ENCODE results near the gene SLIT3. TPM values are rescaled to one million over a fixed set of nuclear protein-coding genes. Genes with fewer than 3 reads are reported as not detected.

Gene SLIT3
- total RNA-seq, 3 donors from 2014 or later (not counting 1 experiment from before 2014, with no cell fraction given), result 0.34 to 0.80 TPM; not detected in 1

GRCh38 chr5:168686837-168687236 is 614.1 kb downstream of the SLIT3 start:
- H3K4me3 Mint-ChIP-seq, result no peak overlapping the region
- intact Hi-C loops (cut with micrococcal nuclease), result no loop called here
- Histone ChIP-seq H3K4me3 (ENCODE audit: low read length) (no peak overlapping the region), H3K27me3 (ENCODE audit: control insufficient read depth, insufficient read depth, low read length) (no peaks in the 10 kb centered on the region), H3K36me3 (ENCODE audit: control insufficient read depth, insufficient read depth, low read length) (no peaks in the 10 kb centered on the region), H3K9me3 (ENCODE audit: control insufficient read depth, insufficient read depth, low read length) (no peaks in the 10 kb centered on the region), H3K4me1 (ENCODE audit: control insufficient read depth, insufficient read depth, low read length) (peaks cover 6% of the 10 kb centered on the region), H3K27ac (ENCODE audit: low read length) (no peak overlapping the region)
- 93% methylated on average over 7 of the region's 7 CpGs for WGBS (ENCODE audit: insufficient coverage)
- H3K27me3 Mint-ChIP-seq (ENCODE audit: low read depth in 2 of 2), result peaks cover 0 to 4% of the 10 kb centered on the region in 2 donors
- no peak for DNase-seq
- H3K4me1 Mint-ChIP-seq, result peaks cover 0 to 5% of the 10 kb centered on the region in 2 donors
- no peak for TF ChIP-seq CTCF (IDR thresholded peaks at IDR 0.05)
- no peak for ATAC-seq
- no peaks in the 10 kb centered on the region for H3K9me3 Mint-ChIP-seq
- H3K36me3 Mint-ChIP-seq, result no peaks in the 10 kb centered on the region
- H3K27ac Mint-ChIP-seq, result no peak overlapping the region

GRCh38 chr5:168685566-168685965 is 615.4 kb downstream of the SLIT3 start:
- intact Hi-C loops (cut with micrococcal nuclease), result no loop called here
- no peaks in the 10 kb centered on the region for H3K9me3 ChIP-seq (ENCODE audit: control insufficient read depth, insufficient read depth, low read length)
- peaks cover 0 to 5% of the 10 kb centered on the region in 2 donors for H3K4me1 Mint-ChIP-seq
- H3K27me3 ChIP-seq (ENCODE audit: control insufficient read depth, insufficient read depth, low read length), result no peaks in the 10 kb centered on the region
- 94% methylated on average over 13 of the region's 13 CpGs for WGBS (ENCODE audit: insufficient coverage)
- H3K36me3 ChIP-seq (ENCODE audit: control insufficient read depth, insufficient read depth, low read length), result no peaks in the 10 kb centered on the region
- no peak for TF ChIP-seq CTCF (IDR thresholded peaks at IDR 0.05)
- H3K27ac Mint-ChIP-seq, result no peak overlapping the region
- H3K4me1 ChIP-seq (ENCODE audit: control insufficient read depth, insufficient read depth, low read length), result peaks cover 6% of the 10 kb centered on the region
- H3K4me3 ChIP-seq (ENCODE audit: low read length), result no peak overlapping the region
- no peak for ATAC-seq
- H3K27ac ChIP-seq (ENCODE audit: low read length), result no peak overlapping the region
- DNase-seq, result no peak
- peaks cover 0 to 3% of the 10 kb centered on the region in 2 donors for H3K27me3 Mint-ChIP-seq (ENCODE audit: low read depth in 2 of 2)
- no peaks in the 10 kb centered on the region for H3K9me3 Mint-ChIP-seq
- no peak overlapping the region for H3K4me3 Mint-ChIP-seq
- no peaks in the 10 kb centered on the region for H3K36me3 Mint-ChIP-seq

- no peaks in the 10 kb centered on the region for H3K27me3 Mint-ChIP-seq (ENCODE audit: low read depth in 2 of 2)
- Histone ChIP-seq H3K27ac (ENCODE audit: low read length) (no peak overlapping the region), H3K9me3 (ENCODE audit: control insufficient read depth, insufficient read depth, low read length) (no peaks in the 10 kb centered on the region), H3K4me1 (ENCODE audit: control insufficient read depth, insufficient read depth, low read length) (peaks cover 6% of the 10 kb centered on the region), H3K36me3 (ENCODE audit: control insufficient read depth, insufficient read depth, low read length) (no peaks in the 10 kb centered on the region), H3K4me3 (ENCODE audit: low read length) (no peak overlapping the region), H3K27me3 (ENCODE audit: control insufficient read depth, insufficient read depth, low read length) (no peaks in the 10 kb centered on the region)
- TF ChIP-seq CTCF (IDR thresholded peaks at IDR 0.05), result no peak
- no peak overlapping the region for H3K4me3 Mint-ChIP-seq
- H3K9me3 Mint-ChIP-seq, result no peaks in the 10 kb centered on the region
- intact Hi-C loops (cut with micrococcal nuclease), result no loop called here
- 92% methylated on average over 6 of the region's 6 CpGs for WGBS (ENCODE audit: insufficient coverage)
- DNase-seq (no peak), ATAC-seq (no peak)
- peaks cover 0 to 5% of the 10 kb centered on the region in 2 donors for H3K4me1 Mint-ChIP-seq
- H3K36me3 Mint-ChIP-seq, result no peaks in the 10 kb centered on the region
- no peak overlapping the region for H3K27ac Mint-ChIP-seq
These were observed 617.0 kb downstream of the SLIT3 start for GRCh38 chr5:168683927-168684295.

- DNase-seq, result peak in 1 of 2 donors; percentile 39
- H3K27me3 ChIP-seq (ENCODE audit: control insufficient read depth, insufficient read depth, low read length), result no peaks in the 10 kb centered on the region
- peaks cover 6% of the 10 kb centered on the region for H3K4me1 ChIP-seq (ENCODE audit: control insufficient read depth, insufficient read depth, low read length)
- no peaks in the 10 kb centered on the region for H3K36me3 Mint-ChIP-seq
- peak in 1 of 3 donors; percentile 55 for ATAC-seq
- H3K4me3 Mint-ChIP-seq, result no peak overlapping the region
- no peaks in the 10 kb centered on the region for H3K9me3 ChIP-seq (ENCODE audit: control insufficient read depth, insufficient read depth, low read length)
- TF ChIP-seq CTCF (IDR thresholded peaks at IDR 0.05), result no peak
- H3K4me3 ChIP-seq (ENCODE audit: low read length), result no peak overlapping the region
- no peaks in the 10 kb centered on the region for H3K36me3 ChIP-seq (ENCODE audit: control insufficient read depth, insufficient read depth, low read length)
- peaks cover 0 to 5% of the 10 kb centered on the region in 2 donors for H3K4me1 Mint-ChIP-seq
- H3K27ac Mint-ChIP-seq, result no peak overlapping the region
- 22% methylated on average over 6 of the region's 15 CpGs for WGBS (ENCODE audit: insufficient coverage)
- H3K9me3 Mint-ChIP-seq, result no peaks in the 10 kb centered on the region
- no peaks in the 10 kb centered on the region for H3K27me3 Mint-ChIP-seq (ENCODE audit: low read depth in 2 of 2)
- H3K27ac ChIP-seq (ENCODE audit: low read length), result no peak overlapping the region
- intact Hi-C loops (cut with micrococcal nuclease), result no loop called here
These were observed 617.6 kb downstream of the SLIT3 start for GRCh38 chr5:168683247-168683926.

All from natural killer cell (primary cell).